COLO668 (cell line): ENCODE results near the gene TMEM198.

ENCODE experiments used
- DNase-seq: peaks from one replicate; lab custom pipeline; 2025; ENCODE audit not compliant: unreplicated experiment; lab: John Stamatoyannopoulos, UW

TMEM198 gene

GRCh38 chr2:219543596-219544358 lies at the start of gene TMEM198, which contains the start of gene CHPF:
TMEM198 (plus strand) TSS chr2:219544028; CDS start chr2:219544728, 700 bp downstream.
CHPF (minus strand) TSS chr2:219543809; CDS start chr2:219543538, 271 bp downstream.
- peak; percentile 99 for DNase-seq

GRCh38 chr2:219494952-219495530 lies 48.8 kb upstream of the TMEM198 start:
- no peak for DNase-seq

GRCh38 chr2:219495531-219496122 lies 48.2 kb upstream of the TMEM198 start:
- peak; percentile 44 for DNase-seq

- no peak for DNase-seq
These were observed 47.5 kb upstream of the TMEM198 start for GRCh38 chr2:219496247-219496824.

GRCh38 chr2:219496825-219497494 lies 46.9 kb upstream of the TMEM198 start:
- peak; percentile 23 for DNase-seq

- peak; percentile 66 for DNase-seq
These were observed 46.1 kb upstream of the TMEM198 start for GRCh38 chr2:219497495-219498279.

GRCh38 chr2:219498280-219499057 lies 45.4 kb upstream of the TMEM198 start, which contains the start of gene GMPPA:
GMPPA (plus strand) TSS chr2:219498891; CDS start chr2:219499976, 1,085 bp downstream.
- DNase-seq, result peak; percentile 93

GRCh38 chr2:219499058-219499307 lies 44.8 kb upstream of the TMEM198 start:
- no peak for DNase-seq

- no peak for DNase-seq
These were observed 44.3 kb upstream of the TMEM198 start for GRCh38 chr2:219499555-219499954.

GRCh38 chr2:219500135-219500534 lies 43.7 kb upstream of the TMEM198 start:
- DNase-seq, result no peak

GRCh38 chr2:219501849-219502248 lies 42.0 kb upstream of the TMEM198 start:
- DNase-seq, result no peak

GRCh38 chr2:219502618-219503017 lies 41.2 kb upstream of the TMEM198 start:
- DNase-seq, result no peak

GRCh38 chr2:219505585-219505984 lies 38.2 kb upstream of the TMEM198 start:
- no peak for DNase-seq

GRCh38 chr2:219506153-219506801 lies 37.6 kb upstream of the TMEM198 start:
- DNase-seq, result no peak

- DNase-seq, result no peak
These were observed 36.9 kb upstream of the TMEM198 start for GRCh38 chr2:219506802-219507526.

GRCh38 chr2:219507581-219508443 lies 36.0 kb upstream of the TMEM198 start:
- no peak for DNase-seq

- no peak for DNase-seq
These were observed 35.4 kb upstream of the TMEM198 start for GRCh38 chr2:219508444-219508734.
